A549 (cell line): ENCODE results near the gene PPA2. TPM values are rescaled to one million over a fixed set of nuclear protein-coding genes. Genes with fewer than 3 reads are reported as not detected.

Experiments
- ATAC-seq, 2 experiments: fragments of 200-7000 bp in 1 of 2; fragments of >200 bp in 1 of 2; cut with Nextera tagmentation in 1 of 2; cut with Tn5 transposase in 1 of 2; 3 replicates each; pipeline versions ENCODE4 v1.8.0 to v1.9.1; 2018 to 2020; ENCODE audit warnings: mild to moderate bottlenecking in 1 of 2, moderate library complexity in 1 of 2
- CTCF ChIA-PET: fragments of 300-600 bp; sonication (Branson Sonifier 250); formaldehyde crosslinking; extraction: SDS; loops from one replicate; lab custom pipeline; 2021; ENCODE audit warnings: antibody characterized with exemption, inconsistent platforms; lab: Yijun Ruan, JAX
- POLR2A ChIA-PET: fragments of 350-600 bp; formaldehyde crosslinking; extraction: SDS; loops from one replicate; lab custom pipeline; 2021; ENCODE audit warnings: antibody characterized with exemption, inconsistent platforms; lab: Yijun Ruan, JAX
- DNase-seq, 2 experiments: peaks; one replicate each; pipeline versions ENCODE4 v3.0.0 to v3.0.0-alpha.2; 2011 to 2016; ENCODE audit warnings: low read depth in 1 of 2, low spot score in 1 of 2
- FAIRE-seq: peaks from 2 replicates; lab custom pipeline; 2011; peaks lifted over from hg19 to GRCh38; lab: Jason Lieb, UNC
- H3K27ac ChIP-seq, 2 experiments: fragments of >200 bp; sonication (Bioruptor Twin); formaldehyde crosslinking; 3 replicates each; pipeline ENCODE4 v1.5.1; 2016 to 2017
- H3K4me1 ChIP-seq: fragments of >200 bp; sonication (Bioruptor Twin); formaldehyde crosslinking; 3 replicates; pipeline ENCODE4 v1.6.1; 2016
- H3K4me2 ChIP-seq: fragments of >200 bp; sonication (Bioruptor Twin); formaldehyde crosslinking; 3 replicates; pipeline ENCODE4 v1.6.1; 2016
- H3K4me3 ChIP-seq: fragments of >200 bp; sonication (Bioruptor Twin); formaldehyde crosslinking; 3 replicates; pipeline ENCODE4 v1.5.1; 2016
- H3K9me3 ChIP-seq: fragments of >200 bp; sonication (Bioruptor Twin); formaldehyde crosslinking; 3 replicates; pipeline ENCODE4 v1.6.1; 2016
- ATOH8 ChIP-seq: fragments of 250-450 bp; sonication (Bioruptor Pico); IDR thresholded peaks from 2 replicates; pipeline ENCODE4 v1.5.0; 2020; ENCODE audit warnings: low read depth, mild to moderate bottlenecking, moderate library complexity
- CBX8 ChIP-seq: fragments of 200-600 bp; sonication (generic); IDR thresholded peaks from 2 replicates; pipeline ENCODE4 v1.6.1; 2016
- EHMT2 ChIP-seq: fragments of 200-600 bp; sonication (generic); IDR thresholded peaks from 2 replicates; pipeline ENCODE4 v1.6.1; 2016; ENCODE audit warnings: antibody characterized with exemption, low read depth, mild to moderate bottlenecking, moderate library complexity
- ELK1 ChIP-seq: fragments of 150-350 bp; IDR thresholded peaks from 2 replicates; pipeline ENCODE4 v1.6.1; 2014; ENCODE audit warnings: low read depth, mild to moderate bottlenecking, low read length
- ESRRA ChIP-seq: fragments of 150-350 bp; IDR thresholded peaks from 2 replicates; pipeline ENCODE4 v1.6.1; 2014; ENCODE audit warnings: mild to moderate bottlenecking, low read length, borderline replicate concordance
- GATA3 ChIP-seq: IDR thresholded peaks from 2 replicates; pipeline ENCODE4 v1.6.1; 2012; ENCODE audit warnings: borderline replicate concordance
- HOXB5 ChIP-seq: fragments of 250-450 bp; sonication (Bioruptor Pico); IDR thresholded peaks from 2 replicates; pipeline ENCODE4 v1.5.0; 2020; ENCODE audit warnings: mild to moderate bottlenecking, moderate library complexity
- KDM1A ChIP-seq: fragments of 200-600 bp; sonication (generic); IDR thresholded peaks from 2 replicates; pipeline ENCODE4 v1.6.1; 2016; ENCODE audit warnings: low read depth, mild to moderate bottlenecking
- KDM5A ChIP-seq: fragments of 200-600 bp; sonication (generic); IDR thresholded peaks from 2 replicates; pipeline ENCODE4 v1.6.1; 2016; ENCODE audit warnings: antibody characterized with exemption, mild to moderate bottlenecking
- MAFK ChIP-seq: fragments of 450-650 bp; IDR thresholded peaks from 2 replicates; pipeline ENCODE4 v1.6.1; 2014; ENCODE audit not compliant: partially characterized antibody
- MAX ChIP-seq: IDR thresholded peaks from 2 replicates; pipeline ENCODE4 v1.6.1; 2012
- MYC ChIP-seq: IDR thresholded peaks from 2 replicates; pipeline ENCODE4 v1.6.1; 2012; ENCODE audit warnings: mild to moderate bottlenecking, inconsistent platforms, low read length, improper control_type of control experiment, borderline replicate concordance
- NR3C1 ChIP-seq: fragments of >200 bp; sonication (Bioruptor Twin); formaldehyde crosslinking; IDR thresholded peaks from 3 replicates; pipeline ENCODE4 v1.6.1; 2017
- PHF8 ChIP-seq: fragments of 200-600 bp; sonication (generic); IDR thresholded peaks from 2 replicates; pipeline ENCODE4 v1.6.1; 2016; ENCODE audit warnings: low read depth, mild to moderate bottlenecking, antibody characterized with exemption, moderate library complexity, borderline replicate concordance
- POLR2AphosphoS2 ChIP-seq: conservative IDR thresholded peaks from 2 replicates; pipeline ENCODE4 v1.6.1; 2012; ENCODE audit warnings: low read length, improper control_type of control experiment, inconsistent platforms
- RAD21 ChIP-seq, 2 experiments: fragments of >200 bp in 1 of 2; sonication (Bioruptor Twin) in 1 of 2; formaldehyde crosslinking in 1 of 2; IDR thresholded peaks in 1 of 2; conservative IDR thresholded peaks in 1 of 2; 2 replicates in 1 of 2; 3 replicates in 1 of 2; pipeline ENCODE4 v1.6.1; 2012 to 2018; ENCODE audit warnings: inconsistent platforms in 1 of 2
- REST ChIP-seq: fragments of 200-600 bp; sonication (generic); IDR thresholded peaks from 2 replicates; pipeline ENCODE4 v1.6.1; 2016; ENCODE audit warnings: antibody characterized with exemption, mild to moderate bottlenecking, moderate library complexity
- RFX5 ChIP-seq: fragments of 450-650 bp; IDR thresholded peaks from 2 replicates; pipeline ENCODE4 v1.7.1; 2014; ENCODE audit warnings: antibody characterized with exemption, mild to moderate bottlenecking, moderate library complexity
- USF2 ChIP-seq: fragments of 450-650 bp; IDR thresholded peaks from 2 replicates; pipeline ENCODE4 v1.6.1; 2014; ENCODE audit warnings: antibody characterized with exemption
- ZFP36 ChIP-seq: fragments of 450-650 bp; IDR thresholded peaks from 2 replicates; pipeline ENCODE4 v1.6.1; 2014; ENCODE audit warnings: borderline replicate concordance; ENCODE audit not compliant: partially characterized antibody
- WGBS: methylation state at CpG from one replicate; pipeline ENCODE4 v1.1.6; 2017; ENCODE audit errors: missing lambda C conversion rate; 5-methylcytosine and 5-hydroxymethylcytosine counted together
- polyA plus RNA-seq, 4 experiments: library from polyadenylated mRNA; depleted of rRNA in 3 of 4; stranded (reverse); fragments of >200 nt; fragmentation: RNase III in 1 of 4; extraction: RNeasy Plus Mini Kit Qiagen cat#74134 plus additional on column Dnase treatment in 1 of 4; gene quantifications; 2 replicates in 3 of 4; 3 replicates in 1 of 4; pipeline ENCODE4 v1.2.3, GENCODE V29; 2011 to 2017

The PPA2 gene
- polyA plus RNA-seq, 2 of the 4 experiments (the other 2 are of a cell fraction) = 89.1 to 140 TPM

GRCh38 chr4:105440890-105441289 lies 33.0 kb downstream of the PPA2 start:
- no peak for ATAC-seq
- POLR2A ChIA-PET = no interaction called here

GRCh38 chr4:105437637-105438036 lies 36.2 kb downstream of the PPA2 start:
- CTCF ChIA-PET = no interaction called here
- POLR2A ChIA-PET = no interaction called here
- TF ChIP-seq CBX8 (no peak), REST (no peak), ELK1 (no peak), MAX (no peak), MAFK (no peak), ZFP36 (no peak), ESRRA (no peak), RFX5 (no peak), NR3C1 (no peak), PHF8 (no peak), KDM5A (no peak), ATOH8 (CRISPR knock-in tag) (no peak), KDM1A (no peak), USF2 (no peak), HOXB5 (CRISPR knock-in tag) (no peak), EHMT2 (no peak), RAD21 (conservative IDR thresholded peaks at IDR 0.05 in 1 of 2, IDR thresholded peaks at IDR 0.05 in 1 of 2) (no peak), GATA3 (no peak), POLR2AphosphoS2 (no peak)
- 91% methylated on average over 6 of the region's 6 CpGs for WGBS
- H3K4me2 ChIP-seq = no peak overlapping the region
- no peak overlapping the region for H3K27ac ChIP-seq
- FAIRE-seq (no peak), ATAC-seq (no peak), DNase-seq (no peak)
- no peak overlapping the region for H3K4me3 ChIP-seq
- H3K9me3 ChIP-seq = peaks cover 7% of the 10 kb centered on the region; the same call in 1 of the 3 replicates
- no peaks in the 10 kb centered on the region for H3K4me1 ChIP-seq

More at GRCh38 chr4:105440890-105441289, 33.0 kb downstream of the PPA2 start:
- H3K4me1 ChIP-seq = peaks cover 5% of the 10 kb centered on the region; the same call in 1 of the 3 replicates
- no peak overlapping the region for H3K4me2 ChIP-seq
- no peak overlapping the region for H3K4me3 ChIP-seq
- FAIRE-seq = no peak
- no peak for TF ChIP-seq MYC
- CTCF ChIA-PET = interaction anchor here (1.4 kb wide), 1 partner anchor 300 kb away, joined by 3 read pairs; no protein-coding TSS in a partner anchor
- DNase-seq = no peak
- no peaks in the 10 kb centered on the region for H3K9me3 ChIP-seq
- no peak overlapping the region for H3K27ac ChIP-seq
